SK-N-SH (cell line): ENCODE results near the gene B3GALT4. TPM values are rescaled to one million over a fixed set of nuclear protein-coding genes. Genes with fewer than 3 reads are reported as not detected.

ENCODE experiments used
- CTCF ChIA-PET: fragments of 300-600, 350-600 bp; formaldehyde crosslinking; extraction: SDS; loops from one replicate; lab custom pipeline; 2021; lab: Yijun Ruan, JAX
- POLR2A ChIA-PET: fragments of 350-600 bp; sonication (Branson Sonifier 250); formaldehyde crosslinking; extraction: SDS; loops from one replicate; lab custom pipeline; 2020; ENCODE audit warnings: antibody characterized with exemption, inconsistent platforms; lab: Yijun Ruan, JAX
- DNase-seq: peaks from one replicate; pipeline ENCODE4 v3.0.0; 2012
- H2AFZ ChIP-seq: fragments of 200-600 bp; sonication (generic); 2 replicates; pipeline ENCODE4 v1.8.1; 2016; ENCODE audit warnings: antibody characterized with exemption, mild to moderate bottlenecking, low read depth
- H3F3A ChIP-seq: fragments of 200-600 bp; sonication (generic); replicated peaks from 2 replicates; pipeline ENCODE3; 2016; ENCODE audit warnings: antibody characterized with exemption, mild to moderate bottlenecking; ENCODE audit not compliant: insufficient read depth
- H3K27ac ChIP-seq, 2 experiments: fragments of 200-500 bp in 1 of 2; fragments of 200-600 bp in 1 of 2; sonication (Bioruptor generic) in 1 of 2; sonication (generic), shearing (Covaris generic) in 1 of 2; 2 replicates each; pipeline versions ENCODE4 v1.5.1 to v1.6.1; 2014 to 2016; ENCODE audit warnings: low read depth in 2 of 2, inconsistent platforms in 1 of 2, low read length in 1 of 2, mild to moderate bottlenecking in 1 of 2, mixed read lengths in 1 of 2
- H3K27me3 ChIP-seq: fragments of 200-600 bp; sonication (generic), shearing (Covaris generic); 2 replicates; pipeline ENCODE4 v1.6.1; 2016; ENCODE audit warnings: mixed run types; ENCODE audit not compliant: insufficient read depth
- H3K36me3 ChIP-seq, 2 experiments: fragments of 200-500 bp in 1 of 2; fragments of 200-600 bp in 1 of 2; sonication (Bioruptor generic) in 1 of 2; sonication (generic) in 1 of 2; replicated peaks in 1 of 2; 2 replicates each; pipeline versions ENCODE3 to v1.5.1; 2014 to 2016; ENCODE audit warnings: low read length in 1 of 2, mild to moderate bottlenecking in 1 of 2; ENCODE audit not compliant: insufficient read depth in 2 of 2, control insufficient read depth in 1 of 2
- H3K4me1 ChIP-seq, 2 experiments: fragments of 200-500 bp in 1 of 2; fragments of 200-600 bp in 1 of 2; sonication (Bioruptor generic) in 1 of 2; sonication (generic), shearing (Covaris generic) in 1 of 2; 2 replicates each; pipeline versions ENCODE4 v1.5.1 to v1.6.1; 2014 to 2016; ENCODE audit warnings: low read depth in 1 of 2, low read length in 1 of 2, mixed run types in 1 of 2; ENCODE audit not compliant: insufficient read depth in 2 of 2, control insufficient read depth in 1 of 2
- H3K4me2 ChIP-seq: fragments of 200-600 bp; sonication (generic), shearing (Covaris generic); 2 replicates; pipeline ENCODE4 v1.6.1; 2017; ENCODE audit warnings: mixed run types
- H3K4me3 ChIP-seq, 2 experiments: fragments of 200-500 bp in 1 of 2; fragments of 200-600 bp in 1 of 2; sonication (Bioruptor generic) in 1 of 2; sonication (generic), shearing (Covaris generic) in 1 of 2; 2 replicates each; pipeline versions ENCODE4 v1.5.1 to v1.8.1; 2014 to 2016; ENCODE audit warnings: low read depth in 2 of 2, inconsistent platforms in 1 of 2, low read length in 1 of 2, mild to moderate bottlenecking in 1 of 2, mixed read lengths in 1 of 2, moderate library complexity in 1 of 2
- H3K79me2 ChIP-seq: fragments of 200-600 bp; sonication (generic); 2 replicates; pipeline ENCODE4 v1.8.1; 2017; ENCODE audit warnings: mild to moderate bottlenecking; ENCODE audit not compliant: insufficient read depth
- H3K9ac ChIP-seq: fragments of 200-600 bp; sonication (generic); 2 replicates; pipeline ENCODE4 v1.6.1; 2017; ENCODE audit warnings: mixed run types
- H3K9me2 ChIP-seq: fragments of 200-600 bp; sonication (generic); 2 replicates; pipeline ENCODE4 v1.6.1; 2017; ENCODE audit warnings: mixed run types
- H3K9me3 ChIP-seq: fragments of 200-600 bp; sonication (generic); 2 replicates; pipeline ENCODE4 v1.6.1; 2017; ENCODE audit warnings: mixed run types, mild to moderate bottlenecking, moderate library complexity
- H4K20me1 ChIP-seq: fragments of 200-600 bp; sonication (generic); 2 replicates; pipeline ENCODE4 v1.6.1; 2017; ENCODE audit warnings: mild to moderate bottlenecking, mixed run types; ENCODE audit not compliant: insufficient read depth
- FOSL2 ChIP-seq: IDR thresholded peaks from 2 replicates; pipeline ENCODE4 v1.4.0; 2012; ENCODE audit warnings: low read depth, mild to moderate bottlenecking, moderate library complexity, borderline replicate concordance
- MEF2A ChIP-seq: IDR thresholded peaks from 2 replicates; pipeline ENCODE4 v1.4.0; 2012; ENCODE audit warnings: low read depth, borderline replicate concordance
- PBX3 ChIP-seq: IDR thresholded peaks from 2 replicates; pipeline ENCODE4; 2012
- RAD21 ChIP-seq: IDR thresholded peaks from 2 replicates; pipeline ENCODE4 v1.6.1; 2012; ENCODE audit warnings: mild to moderate bottlenecking, low read length
- REST ChIP-seq: IDR thresholded peaks from 2 replicates; pipeline ENCODE4 v1.6.1; 2012; ENCODE audit warnings: mild to moderate bottlenecking, low read depth, low read length, moderate library complexity
- YY1 ChIP-seq: IDR thresholded peaks from 2 replicates; pipeline ENCODE4 v1.4.0; 2012; ENCODE audit warnings: low read depth, mild to moderate bottlenecking
- WGBS: methylation state at CpG from one replicate; pipeline ENCODE4 v1.1.6; 2017; ENCODE audit warnings: low lambda C conversion rate; 5-methylcytosine and 5-hydroxymethylcytosine counted together
- polyA plus RNA-seq, 3 experiments: library from polyadenylated mRNA; depleted of rRNA; stranded (reverse); fragments of >200 nt; gene quantifications; 2 replicates each; pipeline ENCODE4 v1.2.3, GENCODE V29; 2012

Gene B3GALT4
- polyA plus RNA-seq, 1 of the 3 experiments (the other 2 are of a cell fraction), result 0.56 TPM

GRCh38 chr6:33295621-33296369 lies 18.9 kb downstream of the B3GALT4 start (continued):
- TF ChIP-seq FOSL2 (no peak), RAD21 (no peak), YY1 (no peak), MEF2A (no peak)
- TF ChIP-seq, all 33 proteins: peak for 0

- Histone ChIP-seq H3K9ac (peak overlapping the region; percentile 94), H2AFZ (no peak overlapping the region), H3K9me2 (no peaks in the 10 kb centered on the region), H3F3A (peaks cover 25% of the 10 kb centered on the region), H3K79me2 (peaks cover 31% of the 10 kb centered on the region), H3K27me3 (no peaks in the 10 kb centered on the region)
- TF ChIP-seq MEF2A, result no peak
- no peak for TF ChIP-seq REST
- no peak for TF ChIP-seq PBX3
- TF ChIP-seq, all 33 proteins: peak for 0
- POLR2A ChIA-PET, result interaction anchor here (1.6 to 3.3 kb wide), 2 partner anchors 20 to 25 kb away, joined by 4 to 26 read pairs; partner anchors contain the start of genes B3GALT4, RPS18 and VPS52
- Histone ChIP-seq H3K4me2 (peak overlapping the region; percentile 94), H3K4me3 (peak overlapping the region; percentile 84 to 89; a peak in 3 of 4 replicates), H3K27ac (peak overlapping the region; percentile 12 to 99; a peak in 2 of 4 replicates), H3K9me3 (no peaks in the 10 kb centered on the region), H4K20me1 (peaks cover 11% of the 10 kb centered on the region; the same call in 1 of the 2 replicates), H3K36me3 (peaks cover 16 to 37% of the 10 kb centered on the region in 2 experiments), H3K4me1 (peaks cover 4 to 13% of the 10 kb centered on the region in 2 experiments; a peak in 1 of 4 replicates)
- WGBS, result 91% methylated on average over 10 of the region's 12 CpGs
- DNase-seq, result no peak
- CTCF ChIA-PET, result interaction anchor here (0.9 to 3.9 kb wide), 6 partner anchors 15 to 129 kb away, joined by 3 to 19 read pairs (median 4); partner anchors contain the start of gene B3GALT4
These were observed 20.0 kb downstream of the B3GALT4 start for GRCh38 chr6:33296797-33297405.
